Esophagus muscularis mucosa (tissue), 3 donors: Measurements from ENCODE around the gene SDHB.

Experiments
- POLR2A ChIP-seq: fragments of 450-650 bp; IDR thresholded peaks from one replicate; pipeline ENCODE4 v1.6.1; 2017; ENCODE audit warnings: antibody characterized with exemption, moderate library complexity, mild to moderate bottlenecking, low read depth
- POLR2AphosphoS5 ChIP-seq, 2 donors: sonication (generic); formaldehyde crosslinking; IDR thresholded peaks; one replicate each; pipeline ENCODE4 v1.6.1; 2017; ENCODE audit warnings: antibody characterized with exemption in 2 of 2
- TF ChIP-seq, protein P1 (sequence below), 3 experiments: fragments of 200-600 bp in 2 of 3; fragments of 450-650 bp in 1 of 3; sonication (generic) in 2 of 3; IDR thresholded peaks; one replicate each; pipeline ENCODE4 v1.5.1; 2017 to 2019; ENCODE audit warnings: antibody characterized with exemption in 3 of 3, mild to moderate bottlenecking in 2 of 3, moderate library complexity in 1 of 3

DNA sequence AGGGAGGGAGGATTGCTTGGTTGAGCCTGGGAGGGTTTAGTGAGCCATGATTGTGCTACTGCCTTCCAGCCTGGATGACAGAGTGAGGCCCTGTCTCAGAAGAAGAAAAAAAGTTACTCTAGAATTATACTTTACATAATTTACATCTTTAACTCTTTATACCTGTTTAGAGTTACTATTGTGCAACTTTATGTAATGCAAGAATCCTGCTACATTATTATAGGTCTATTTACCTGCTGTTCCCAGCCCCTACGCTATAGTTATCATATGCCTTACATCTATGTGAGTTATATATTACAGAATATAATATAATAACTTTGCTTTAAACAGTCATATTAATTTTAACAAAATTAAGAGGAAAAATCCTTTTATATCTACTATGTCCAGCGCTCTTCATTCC is 14.3 kb downstream of the SDHB start:
- TF ChIP-seq POLR2A (no peak), POLR2AphosphoS5 (IDR thresholded peaks at IDR 0.05) (no peak)
- TF ChIP-seq, protein P1, sequence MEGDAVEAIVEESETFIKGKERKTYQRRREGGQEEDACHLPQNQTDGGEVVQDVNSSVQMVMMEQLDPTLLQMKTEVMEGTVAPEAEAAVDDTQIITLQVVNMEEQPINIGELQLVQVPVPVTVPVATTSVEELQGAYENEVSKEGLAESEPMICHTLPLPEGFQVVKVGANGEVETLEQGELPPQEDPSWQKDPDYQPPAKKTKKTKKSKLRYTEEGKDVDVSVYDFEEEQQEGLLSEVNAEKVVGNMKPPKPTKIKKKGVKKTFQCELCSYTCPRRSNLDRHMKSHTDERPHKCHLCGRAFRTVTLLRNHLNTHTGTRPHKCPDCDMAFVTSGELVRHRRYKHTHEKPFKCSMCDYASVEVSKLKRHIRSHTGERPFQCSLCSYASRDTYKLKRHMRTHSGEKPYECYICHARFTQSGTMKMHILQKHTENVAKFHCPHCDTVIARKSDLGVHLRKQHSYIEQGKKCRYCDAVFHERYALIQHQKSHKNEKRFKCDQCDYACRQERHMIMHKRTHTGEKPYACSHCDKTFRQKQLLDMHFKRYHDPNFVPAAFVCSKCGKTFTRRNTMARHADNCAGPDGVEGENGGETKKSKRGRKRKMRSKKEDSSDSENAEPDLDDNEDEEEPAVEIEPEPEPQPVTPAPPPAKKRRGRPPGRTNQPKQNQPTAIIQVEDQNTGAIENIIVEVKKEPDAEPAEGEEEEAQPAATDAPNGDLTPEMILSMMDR (IDR thresholded peaks at IDR 0.05), result no peak
